AG08396 (cell line): ENCODE measurements around the gene HSPD1.
"Not testable (repeated sequence)": the region's sequence is repeated elsewhere in the genome, so short reads cannot be mapped to it uniquely, and the experiment has no call there.

Source experiments
- DNase-seq: peaks from one replicate; pipeline ENCODE4 v3.0.0; 2012; ENCODE audit warnings: low spot score, mixed read lengths

HSPD1 gene

GRCh38 chr2:197496695-197497094 lies 2.9 kb downstream of the HSPD1 start:
- no peak for DNase-seq

DNA sequence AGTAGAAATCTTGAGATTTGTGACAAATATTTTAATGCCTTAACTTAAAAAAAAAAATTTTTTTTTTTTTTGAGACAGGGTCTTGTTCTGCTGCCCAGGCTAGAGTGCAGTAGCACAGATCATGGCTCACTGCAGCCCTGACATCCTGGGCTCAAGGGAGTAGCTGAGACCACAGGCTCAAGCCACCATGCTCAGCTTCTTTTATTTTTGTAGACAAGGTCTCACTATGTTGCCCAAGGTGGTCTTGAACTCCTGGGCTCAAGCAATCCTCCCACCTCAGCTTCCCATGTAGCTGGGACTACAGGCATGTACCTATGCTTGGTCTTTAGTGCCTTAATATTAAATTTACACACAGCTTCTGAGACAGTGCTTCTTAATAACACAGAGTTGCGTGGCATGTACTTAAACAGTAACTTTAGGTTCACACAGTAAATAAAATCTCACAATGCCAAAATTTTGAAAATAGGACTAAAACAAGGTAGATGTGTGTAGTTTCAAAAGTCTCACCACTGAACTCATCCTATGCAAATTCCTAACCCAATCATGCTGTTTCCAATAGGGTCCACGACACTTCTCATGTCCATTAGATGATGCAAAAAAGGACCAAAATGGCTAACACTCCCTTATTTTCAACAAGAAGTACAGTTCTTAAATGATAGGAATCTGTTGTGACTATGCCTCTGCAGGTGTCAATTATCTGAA lies 4.1 kb downstream of the HSPD1 start:
- no peak for DNase-seq

DNA sequence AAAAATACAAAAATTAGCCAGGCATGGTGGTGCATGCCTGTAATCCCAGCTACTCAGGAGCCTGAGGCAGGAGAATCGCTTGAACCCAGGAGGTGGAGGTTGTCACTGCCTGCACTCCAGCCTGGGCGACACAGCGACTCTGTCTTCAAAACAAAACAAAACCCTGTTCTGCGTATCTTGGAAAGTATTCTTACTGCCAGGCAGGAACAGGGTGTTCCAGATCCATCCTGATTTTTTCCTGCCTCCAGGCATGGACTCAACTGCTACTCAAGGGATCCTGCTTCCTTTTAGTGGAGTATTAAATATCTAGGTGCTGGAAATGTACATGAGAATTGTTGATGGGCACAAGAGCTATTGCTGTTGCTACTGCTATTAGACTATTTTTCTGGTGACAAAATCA lies 12.3 kb downstream of the HSPD1 start:
- no peak for DNase-seq

DNA sequence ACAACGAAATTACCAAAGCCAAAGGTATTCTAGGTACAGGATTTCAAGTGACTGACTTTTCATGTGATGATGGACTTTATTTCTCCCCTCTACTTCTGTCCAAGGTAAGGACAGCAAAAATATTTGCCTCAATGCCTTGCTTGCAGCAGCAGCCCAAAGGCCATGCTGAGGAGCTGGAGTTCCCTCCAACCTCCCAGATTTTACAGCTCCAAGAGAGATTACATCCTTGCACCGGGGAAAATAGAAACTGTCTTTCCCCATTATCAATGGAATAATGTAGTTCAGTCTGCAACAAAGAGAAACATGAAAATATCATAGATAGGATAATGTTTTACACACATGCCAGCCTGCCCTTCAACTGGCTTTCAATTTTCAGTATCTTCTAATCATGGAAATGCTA lies 13.5 kb downstream of the HSPD1 start:
- DNase-seq, result no peak

DNA sequence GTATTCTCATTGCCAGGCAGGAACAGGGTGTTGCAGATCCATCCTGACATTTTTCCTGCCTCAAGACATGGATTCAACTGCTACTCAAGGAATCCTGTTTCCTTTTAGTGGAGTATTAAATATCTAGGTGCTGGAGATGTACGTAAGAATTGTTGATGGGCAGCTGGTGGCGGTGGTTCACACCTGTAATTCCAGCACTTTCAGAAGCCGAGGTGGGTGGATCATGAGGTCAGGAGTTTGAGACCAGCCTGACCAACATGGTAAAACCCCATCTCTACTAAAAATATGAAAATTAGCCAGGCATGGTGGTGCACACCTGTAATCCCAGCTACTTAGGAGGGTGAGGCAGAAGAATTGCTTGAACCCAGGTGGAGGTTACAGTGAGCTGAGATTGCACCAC lies 15.4 kb downstream of the HSPD1 start:
- DNase-seq, result not testable (repeated sequence)

GRCh38 chr2:197480165-197481036 lies 19.2 kb downstream of the HSPD1 start:
- no peak for DNase-seq

- DNase-seq, result no peak
These were observed 21.8 kb downstream of the HSPD1 start for GRCh38 chr2:197477797-197478196.

- no peak for DNase-seq
These were observed 27.5 kb downstream of the HSPD1 start for GRCh38 chr2:197472166-197472565.

- no peak for DNase-seq
These were observed 35.5 kb downstream of the HSPD1 start for GRCh38 chr2:197464175-197464574.

- DNase-seq, result no peak
These were observed 38.6 kb downstream of the HSPD1 start for GRCh38 chr2:197461057-197461456.

DNA sequence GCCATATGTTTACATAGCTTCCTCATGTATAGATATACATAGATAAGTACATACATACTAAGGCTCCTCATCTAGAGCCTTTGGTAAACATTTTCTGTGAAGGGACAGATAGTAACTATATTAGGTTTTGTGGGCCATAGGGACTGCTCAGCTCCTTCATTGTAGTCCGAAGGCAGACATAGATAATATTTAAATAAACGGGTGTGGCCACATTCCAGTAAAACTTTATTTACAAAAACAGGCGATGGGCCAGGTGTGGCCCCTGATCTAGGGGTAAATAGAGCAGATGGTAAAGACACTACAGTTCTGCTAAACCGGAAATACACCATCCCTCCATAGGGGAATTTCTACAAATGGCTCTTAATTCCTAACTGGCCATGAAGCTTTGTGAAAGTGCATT lies 39.0 kb downstream of the HSPD1 start:
- no peak for DNase-seq

DNA sequence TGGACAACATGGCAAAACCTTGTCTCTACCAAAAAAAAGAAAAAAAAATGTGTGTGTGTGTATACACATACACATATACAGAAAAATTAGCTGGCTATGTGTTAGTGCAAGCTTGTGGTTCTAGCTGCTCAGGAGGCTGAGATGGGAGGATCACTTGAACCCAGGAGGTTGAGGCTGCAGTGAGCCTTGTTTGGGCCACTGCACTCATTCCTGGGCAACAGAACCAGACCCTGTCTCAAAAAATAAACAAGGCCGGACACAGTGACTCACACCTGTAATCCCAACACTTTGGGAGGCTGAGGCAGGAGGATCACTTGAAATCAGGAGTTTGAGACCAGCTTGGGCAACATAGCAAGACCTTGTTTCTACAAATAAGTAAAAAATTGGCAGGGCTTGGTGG lies 44.2 kb downstream of the HSPD1 start:
- no peak for DNase-seq

- no peak for DNase-seq
These were observed 44.7 kb downstream of the HSPD1 start for GRCh38 chr2:197454923-197455322.

DNA sequence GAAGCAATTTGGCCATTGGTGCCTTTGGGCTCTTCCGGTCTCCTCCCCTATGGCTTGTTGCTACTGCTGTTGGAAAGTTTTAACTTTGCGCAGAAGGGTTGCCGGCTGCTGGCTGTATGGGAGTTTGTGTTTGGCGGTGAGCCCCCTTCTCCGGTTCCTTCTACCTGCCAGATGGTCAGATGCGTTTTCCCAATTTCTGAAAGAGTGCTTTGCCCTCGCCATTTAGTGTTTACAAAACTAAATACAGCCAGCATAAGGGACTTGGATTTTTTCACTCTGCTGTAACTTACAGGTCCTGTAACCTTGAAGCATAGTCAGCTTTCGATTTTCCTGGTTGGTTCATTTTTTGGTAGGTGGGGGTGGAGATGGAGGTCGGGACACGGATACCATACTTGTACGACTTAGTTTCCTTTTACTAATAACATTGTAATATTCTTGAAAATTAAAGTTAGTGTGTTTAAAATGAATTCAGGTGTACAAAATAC lies 45.7 kb downstream of the HSPD1 start:
- DNase-seq, result peak; percentile 83

GRCh38 chr2:197453123-197453913 lies 46.3 kb downstream of the HSPD1 start, which contains the start of gene COQ10B:
Gene COQ10B, plus strand, starts transcription at chr2:197453552. Its CDS starts 9 bp downstream, at chr2:197453561.
- DNase-seq, result peak; percentile 97

- no peak for DNase-seq
These were observed 46.9 kb downstream of the HSPD1 start for GRCh38 chr2:197452754-197453122.

DNA sequence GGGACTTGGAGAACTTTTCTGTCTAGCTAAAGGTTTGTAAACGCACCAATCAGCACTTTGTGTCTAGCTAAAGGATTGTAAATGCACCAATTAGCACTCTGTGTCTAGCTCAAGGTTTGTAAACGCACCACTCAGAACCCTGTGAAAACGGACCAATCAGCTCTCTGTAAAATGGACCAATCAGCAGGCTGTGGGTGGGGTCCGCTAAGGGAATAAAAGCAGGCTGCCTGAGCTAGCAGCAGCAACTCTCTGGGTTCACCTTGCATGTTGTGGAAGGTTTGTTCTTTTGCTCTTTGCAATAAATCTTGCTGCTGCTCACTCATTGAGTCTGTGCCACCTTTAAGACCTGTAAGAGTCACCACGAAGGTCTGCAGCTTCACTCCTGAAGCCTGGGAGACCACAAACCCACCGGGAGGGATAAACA lies 48.7 kb downstream of the HSPD1 start:
- DNase-seq, result not testable (repeated sequence)

DNA sequence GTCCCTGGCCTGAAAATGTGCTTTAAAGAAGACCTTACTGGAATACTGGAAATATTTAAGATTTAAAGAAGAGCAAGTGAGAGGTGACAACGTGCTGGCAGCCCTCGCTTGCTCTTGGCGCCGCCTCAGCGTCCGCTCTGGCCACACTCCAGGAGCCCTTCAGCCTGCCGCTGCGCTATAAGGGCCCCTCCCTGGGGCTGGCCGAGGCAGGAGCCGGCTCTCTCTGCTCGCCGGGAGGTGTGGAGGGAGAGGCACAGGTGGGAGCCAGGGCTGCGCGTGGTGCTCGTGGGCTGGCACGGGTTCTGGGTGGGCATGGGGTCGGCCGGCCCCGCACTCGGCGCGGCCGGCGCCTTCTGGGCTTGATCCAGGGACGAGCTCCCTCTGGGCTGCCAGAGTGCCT lies 49.2 kb downstream of the HSPD1 start:
- no peak for DNase-seq

- no peak for DNase-seq
These were observed 52.8 kb downstream of the HSPD1 start for GRCh38 chr2:197446844-197447243.

GRCh38 chr2:197445746-197446145 lies 53.9 kb downstream of the HSPD1 start:
- no peak for DNase-seq

DNA sequence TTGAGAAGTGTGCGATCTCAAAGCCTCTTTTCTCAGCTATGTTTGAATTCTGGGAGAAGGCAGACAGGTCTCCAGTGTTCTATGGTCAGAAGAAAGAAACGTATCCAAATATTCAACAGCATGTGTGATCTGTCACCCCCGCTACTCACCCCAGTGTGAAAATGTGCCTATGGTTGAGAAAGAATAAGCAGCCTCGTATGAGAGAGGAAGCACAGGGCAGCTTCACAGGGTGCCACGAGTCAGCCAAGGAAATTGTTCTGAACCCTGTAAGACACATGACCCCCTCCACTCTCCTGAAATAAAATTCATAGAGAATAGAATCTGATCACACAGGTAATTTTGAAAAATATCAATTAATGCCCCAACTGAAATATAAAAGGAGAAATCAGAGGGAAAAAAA lies 56.8 kb downstream of the HSPD1 start:
- DNase-seq, result no peak

GRCh38 chr2:197437380-197437779 lies 62.3 kb downstream of the HSPD1 start:
- DNase-seq, result no peak
